HG03575 (cell line): ENCODE data around the gene EYA2.
"Not testable (repeated sequence)": the region's sequence is repeated elsewhere in the genome, so short reads cannot be mapped to it uniquely, and the experiment has no call there.

Source experiments
- ATAC-seq: cut with Tn5 transposase; IDR thresholded peaks from one replicate; pipeline ENCODE4 v1.9.1; 2021; ENCODE audit not compliant: unreplicated experiment, insufficient number of reproducible peaks, low FRiP score; ENCODE audit errors: extremely low read depth

The EYA2 gene

GRCh38 chr20:47172579-47172978, 277.9 kb downstream of the EYA2 start:
- no peak for ATAC-seq

- ATAC-seq = no peak
Measured at GRCh38 chr20:47173596-47174216, 279.1 kb downstream of the EYA2 start.

GRCh38 chr20:47174456-47175243, 280.0 kb downstream of the EYA2 start:
- ATAC-seq = no peak

- no peak for ATAC-seq
Measured at GRCh38 chr20:47175493-47175892, 280.9 kb downstream of the EYA2 start.

GRCh38 chr20:47176217-47176616, 281.6 kb downstream of the EYA2 start:
- not testable (repeated sequence) for ATAC-seq

- no peak for ATAC-seq
Measured at GRCh38 chr20:47178277-47178676, 283.6 kb downstream of the EYA2 start.

- no peak for ATAC-seq
Measured at GRCh38 chr20:47178851-47179250, 284.2 kb downstream of the EYA2 start.

- ATAC-seq = no peak
Measured at GRCh38 chr20:47179267-47179666, 284.6 kb downstream of the EYA2 start.

- ATAC-seq = no peak
Measured at GRCh38 chr20:47181056-47181862, 286.6 kb downstream of the EYA2 start.

GRCh38 chr20:47183367-47183766, 288.7 kb downstream of the EYA2 start:
- ATAC-seq = no peak

- no peak for ATAC-seq
Measured at GRCh38 chr20:47187450-47188195, 293.0 kb downstream of the EYA2 start.

- no peak for ATAC-seq
Measured at GRCh38 chr20:47188540-47188939, 293.9 kb downstream of the EYA2 start.

GRCh38 chr20:47189060-47189459, 294.4 kb downstream of the EYA2 start:
- no peak for ATAC-seq

GRCh38 chr20:47191074-47191673, 296.5 kb downstream of the EYA2 start:
- no peak for ATAC-seq

- ATAC-seq = no peak
Measured at GRCh38 chr20:47191956-47192355, 297.3 kb downstream of the EYA2 start.

- ATAC-seq = no peak
Measured at GRCh38 chr20:47195573-47195972, 300.9 kb downstream of the EYA2 start.

- no peak for ATAC-seq
Measured at GRCh38 chr20:47196091-47197081, 301.7 kb downstream of the EYA2 start.

- ATAC-seq = no peak
Measured at GRCh38 chr20:47198254-47198671, 303.6 kb downstream of the EYA2 start.
